Measurements from ENCODE around the gene LYRM4.
A peak's percentile ranks its signal among the peaks of the same experiment; 100 is the strongest.

The LYRM4 gene

GRCh38 chr6:5136851-5137250 lies 123.9 kb downstream of the LYRM4 start:
- no peak overlapping the region for H3K4me3 ChIP-seq (ENCODE audit: low read depth in 1 of 2, low read length in 1 of 2)
- H3K36me3 ChIP-seq: no peaks in the 10 kb centered on the region
- H3K9me3 ChIP-seq: no peaks in the 10 kb centered on the region
- TF ChIP-seq CTCF (IDR thresholded peaks at IDR 0.05): no peak
- H3K27ac ChIP-seq: no peak overlapping the region
- H3K27me3 ChIP-seq: no peaks in the 10 kb centered on the region
- peaks cover 9 to 10% of the 10 kb centered on the region in 2 experiments for H3K4me1 ChIP-seq (ENCODE audit: control insufficient read depth in 1 of 2, insufficient read depth in 1 of 2, low read depth in 1 of 2, low read length in 1 of 2)

GRCh38 chr6:5135788-5136376 lies 124.9 kb downstream of the LYRM4 start:
- H3K36me3 ChIP-seq: no peaks in the 10 kb centered on the region
- peaks cover 9 to 10% of the 10 kb centered on the region in 2 experiments for H3K4me1 ChIP-seq (ENCODE audit: control insufficient read depth in 1 of 2, insufficient read depth in 1 of 2, low read depth in 1 of 2, low read length in 1 of 2)
- no peaks in the 10 kb centered on the region for H3K27me3 ChIP-seq
- H3K9me3 ChIP-seq: no peaks in the 10 kb centered on the region
- H3K27ac ChIP-seq: no peak overlapping the region
- H3K4me3 ChIP-seq (ENCODE audit: low read depth in 1 of 2, low read length in 1 of 2): no peak overlapping the region
- TF ChIP-seq CTCF (IDR thresholded peaks at IDR 0.05): peak; percentile 28

- no peak for TF ChIP-seq CTCF (IDR thresholded peaks at IDR 0.05)
- Histone ChIP-seq H3K27ac (no peak overlapping the region), H3K27me3 (no peaks in the 10 kb centered on the region), H3K9me3 (no peaks in the 10 kb centered on the region), H3K4me1 (ENCODE audit: control insufficient read depth in 1 of 2, insufficient read depth in 1 of 2, low read depth in 1 of 2, low read length in 1 of 2) (peaks cover 9 to 10% of the 10 kb centered on the region in 2 experiments), H3K4me3 (ENCODE audit: low read depth in 1 of 2, low read length in 1 of 2) (no peak overlapping the region), H3K36me3 (no peaks in the 10 kb centered on the region)
Measured at GRCh38 chr6:5133943-5134342, 126.8 kb downstream of the LYRM4 start.

GRCh38 chr6:5132731-5133130 lies 128.0 kb downstream of the LYRM4 start:
- Histone ChIP-seq H3K36me3 (no peaks in the 10 kb centered on the region), H3K27ac (no peak overlapping the region), H3K4me3 (ENCODE audit: low read depth in 1 of 2, low read length in 1 of 2) (no peak overlapping the region), H3K27me3 (no peaks in the 10 kb centered on the region), H3K9me3 (no peaks in the 10 kb centered on the region), H3K4me1 (ENCODE audit: control insufficient read depth in 1 of 2, insufficient read depth in 1 of 2, low read depth in 1 of 2, low read length in 1 of 2) (peaks cover 9 to 15% of the 10 kb centered on the region in 2 experiments)
- no peak for TF ChIP-seq CTCF (IDR thresholded peaks at IDR 0.05)

- no peaks in the 10 kb centered on the region for H3K27me3 ChIP-seq
- no peaks in the 10 kb centered on the region for H3K36me3 ChIP-seq
- H3K4me1 ChIP-seq (ENCODE audit: control insufficient read depth in 1 of 2, insufficient read depth in 1 of 2, low read depth in 1 of 2, low read length in 1 of 2): peaks cover 0 to 5% of the 10 kb centered on the region in 2 experiments
- H3K4me3 ChIP-seq (ENCODE audit: low read depth in 1 of 2, low read length in 1 of 2): no peak overlapping the region
- H3K9me3 ChIP-seq: no peaks in the 10 kb centered on the region
- H3K27ac ChIP-seq: no peak overlapping the region
- no peak for TF ChIP-seq CTCF (IDR thresholded peaks at IDR 0.05)
Measured at GRCh38 chr6:5130135-5130866, 130.4 kb downstream of the LYRM4 start.
